ENCODE measurements around the gene USP31.
"Not testable (repeated sequence)": the region's sequence is repeated elsewhere in the genome, so short reads cannot be mapped to it uniquely, and the experiment has no call there.

Gene USP31

DNA sequence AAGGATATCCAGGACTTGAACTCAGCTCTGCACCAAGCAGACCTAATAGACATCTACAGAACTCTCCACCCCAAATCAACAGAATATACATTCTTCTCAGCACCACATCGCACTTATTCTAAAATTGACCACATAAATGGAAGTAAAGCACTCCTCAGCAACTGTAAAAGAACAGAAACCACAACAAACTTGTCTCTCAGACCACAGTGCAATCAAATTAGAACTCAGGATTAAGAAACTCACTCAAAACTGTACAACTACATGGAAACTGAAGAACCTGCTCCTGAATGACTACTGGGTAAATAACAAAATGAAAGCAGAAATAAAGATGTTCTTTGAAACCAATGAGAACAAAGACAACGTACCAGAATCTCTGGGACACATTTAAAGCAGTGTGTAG, 52.8 kb downstream of the USP31 start:
- not testable (repeated sequence) for DNase-seq (ENCODE audit: low read depth in 2 of 2)

GRCh38 chr16:23094136-23094535, 55.1 kb downstream of the USP31 start:
- not testable (repeated sequence) for DNase-seq (ENCODE audit: low read depth in 2 of 2)

DNA sequence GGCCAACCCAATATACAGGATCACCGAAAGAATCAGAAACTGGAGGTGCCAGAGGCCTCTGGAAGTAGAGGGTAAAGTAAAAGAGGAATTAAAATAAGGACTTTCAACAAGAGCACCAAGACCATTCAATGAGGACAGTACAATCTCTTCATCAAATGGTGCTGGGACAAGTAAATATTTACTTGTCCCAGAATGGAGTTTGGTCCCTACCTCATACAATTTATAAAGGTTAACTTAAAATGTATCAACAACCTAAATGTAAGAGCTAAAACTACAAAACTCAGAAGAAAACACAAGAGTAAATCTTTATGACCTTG, 56.5 kb downstream of the USP31 start:
- no peak for DNase-seq (ENCODE audit: low read depth in 2 of 2)

DNA sequence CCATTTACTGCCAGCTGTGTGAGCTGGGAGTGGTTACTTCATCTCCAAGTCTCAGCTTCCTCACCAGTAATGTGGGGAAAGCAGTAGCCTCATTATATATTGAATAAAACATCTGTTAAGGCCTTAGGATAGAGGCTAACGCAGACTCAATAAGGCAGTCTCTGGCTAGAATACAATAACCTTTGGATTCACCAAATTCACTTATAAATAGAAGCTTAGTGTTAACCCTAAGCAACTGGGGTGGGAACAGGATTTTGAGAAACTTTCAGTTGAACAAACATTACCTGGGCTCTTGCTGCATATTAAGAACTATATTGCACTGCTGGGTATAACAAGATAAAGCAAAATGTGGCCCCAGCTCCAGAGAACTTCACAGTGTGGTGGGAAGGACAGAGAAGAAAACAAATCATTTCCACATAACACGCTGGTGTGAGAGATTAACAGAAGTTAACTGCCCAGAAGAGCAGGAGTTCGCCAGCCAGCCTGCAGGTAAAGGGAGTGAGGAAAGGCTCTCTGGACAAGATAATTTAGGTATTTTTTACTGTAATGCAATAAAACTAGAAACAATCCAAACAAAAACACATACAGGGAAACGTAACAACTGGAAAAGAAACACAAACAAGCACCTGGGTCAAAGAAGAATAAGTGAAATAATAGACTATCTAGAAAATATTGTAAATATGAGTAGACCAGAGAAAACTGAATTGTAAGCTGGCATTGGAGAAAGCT, 57.0 kb downstream of the USP31 start:
- no peak for DNase-seq (ENCODE audit: low read depth in 2 of 2)

GRCh38 chr16:23089111-23089510, 60.1 kb downstream of the USP31 start:
- no peak for DNase-seq (ENCODE audit: low read depth in 2 of 2)

- no peak for DNase-seq (ENCODE audit: low read depth in 2 of 2)
Measured at GRCh38 chr16:23088018-23088417, 61.2 kb downstream of the USP31 start.

DNA sequence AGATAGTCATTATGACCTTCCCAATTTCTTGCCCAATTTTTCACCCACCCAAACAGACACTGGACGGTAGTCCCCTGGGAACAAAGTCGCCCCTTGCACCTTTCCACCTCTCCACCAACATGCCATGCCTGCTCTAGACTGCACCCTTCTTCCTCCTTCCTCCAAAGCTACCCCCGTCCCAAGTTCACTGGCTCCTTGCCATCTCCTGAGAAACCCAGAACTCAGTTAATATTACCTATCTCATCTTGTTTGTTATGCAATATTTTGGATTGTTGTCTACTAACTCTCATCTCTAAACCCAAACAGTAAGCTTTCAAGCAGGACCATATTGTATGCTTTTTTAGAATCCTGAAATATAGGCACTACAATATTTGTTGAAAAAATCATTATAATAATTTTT, 63.3 kb downstream of the USP31 start:
- no peak for DNase-seq (ENCODE audit: low read depth in 2 of 2)

DNA sequence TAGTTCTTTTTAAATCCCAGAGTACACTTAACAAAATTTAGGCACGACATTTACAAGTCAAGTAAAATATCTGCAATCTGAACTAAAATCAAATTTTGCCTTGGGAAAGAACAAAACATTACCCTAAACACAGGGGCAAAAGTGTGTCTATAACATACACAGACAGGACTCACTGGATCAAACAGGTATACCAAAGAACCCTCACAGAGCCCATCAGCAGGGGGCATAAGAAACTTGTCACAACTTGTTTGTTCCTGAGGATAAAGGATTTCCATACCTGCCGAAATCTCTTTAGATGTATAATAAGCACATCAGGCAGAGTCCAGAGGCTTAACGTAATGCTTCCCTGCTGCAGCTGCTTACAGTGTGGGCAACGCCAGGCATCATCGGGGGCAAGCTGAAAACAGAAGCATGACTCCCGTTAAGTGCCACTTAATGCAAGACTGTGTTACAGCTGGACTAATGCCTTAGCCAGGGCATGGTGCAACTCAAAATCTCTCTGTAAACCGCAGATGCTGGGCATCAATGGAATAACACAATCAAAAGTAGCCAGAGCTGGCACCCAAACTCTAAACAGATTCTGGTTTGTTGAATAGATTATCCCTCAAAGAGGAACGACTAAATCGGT, 67.0 kb downstream of the USP31 start:
- DNase-seq (ENCODE audit: low read depth in 2 of 2) = no peak

GRCh38 chr16:23081675-23082119, 67.6 kb downstream of the USP31 start:
- DNase-seq (ENCODE audit: low read depth in 2 of 2) = no peak

DNA sequence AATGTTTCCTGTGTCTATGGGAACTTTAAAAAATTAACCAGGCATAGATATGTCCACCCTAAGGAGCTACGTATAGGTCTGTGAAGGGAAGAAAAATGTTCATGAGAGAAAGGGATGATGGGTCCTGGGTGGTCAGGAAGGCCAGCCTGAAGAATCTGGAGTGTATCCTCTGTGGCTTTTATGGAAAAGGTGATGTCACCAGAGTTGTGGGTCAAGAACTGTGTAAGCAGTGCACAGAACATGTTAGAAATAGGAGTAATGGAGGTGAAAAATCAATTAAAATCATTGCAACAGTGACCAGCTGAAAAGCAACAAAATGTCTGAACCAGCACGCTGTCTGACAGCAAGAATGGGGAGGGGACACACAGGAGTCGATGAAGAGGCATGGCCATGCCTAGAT, 68.5 kb downstream of the USP31 start:
- DNase-seq (ENCODE audit: low read depth in 2 of 2) = no peak

GRCh38 chr16:23080329-23080728, 68.9 kb downstream of the USP31 start:
- DNase-seq (ENCODE audit: low read depth in 2 of 2) = no peak

- no peak for DNase-seq (ENCODE audit: low read depth in 2 of 2)
Measured at GRCh38 chr16:23079675-23080301, 69.5 kb downstream of the USP31 start.

GRCh38 chr16:23074423-23074822, 74.8 kb downstream of the USP31 start:
- DNase-seq (ENCODE audit: low read depth in 2 of 2) = no peak

GRCh38 chr16:23072769-23073549, 76.3 kb downstream of the USP31 start:
- DNase-seq (ENCODE audit: low read depth in 2 of 2) = no peak

DNA sequence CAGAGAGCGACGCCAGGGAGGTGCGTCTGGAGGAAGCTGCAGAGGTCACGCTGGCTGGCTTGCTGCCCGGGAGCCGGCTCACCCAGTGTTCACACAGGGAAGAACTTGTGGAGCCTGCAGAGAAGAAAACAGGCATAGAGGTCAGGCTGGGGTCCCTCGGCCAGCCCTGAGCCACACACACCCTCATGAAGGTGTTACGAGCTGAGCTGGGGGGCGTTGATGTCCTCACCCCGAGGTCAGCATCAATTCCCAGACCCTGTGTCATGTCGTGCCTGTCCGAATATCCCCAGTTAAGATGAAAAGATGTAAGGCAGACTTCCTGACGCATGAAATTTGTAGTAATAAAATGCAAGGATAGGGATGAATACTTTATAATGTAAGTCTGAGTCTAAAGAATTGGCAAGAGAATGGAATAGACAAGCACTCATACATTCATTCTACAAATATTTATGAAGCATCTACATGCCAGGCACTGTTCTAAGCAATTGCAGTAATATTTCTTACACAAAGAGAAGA, 77.1 kb downstream of the USP31 start:
- DNase-seq (ENCODE audit: low read depth in 2 of 2) = no peak

DNA sequence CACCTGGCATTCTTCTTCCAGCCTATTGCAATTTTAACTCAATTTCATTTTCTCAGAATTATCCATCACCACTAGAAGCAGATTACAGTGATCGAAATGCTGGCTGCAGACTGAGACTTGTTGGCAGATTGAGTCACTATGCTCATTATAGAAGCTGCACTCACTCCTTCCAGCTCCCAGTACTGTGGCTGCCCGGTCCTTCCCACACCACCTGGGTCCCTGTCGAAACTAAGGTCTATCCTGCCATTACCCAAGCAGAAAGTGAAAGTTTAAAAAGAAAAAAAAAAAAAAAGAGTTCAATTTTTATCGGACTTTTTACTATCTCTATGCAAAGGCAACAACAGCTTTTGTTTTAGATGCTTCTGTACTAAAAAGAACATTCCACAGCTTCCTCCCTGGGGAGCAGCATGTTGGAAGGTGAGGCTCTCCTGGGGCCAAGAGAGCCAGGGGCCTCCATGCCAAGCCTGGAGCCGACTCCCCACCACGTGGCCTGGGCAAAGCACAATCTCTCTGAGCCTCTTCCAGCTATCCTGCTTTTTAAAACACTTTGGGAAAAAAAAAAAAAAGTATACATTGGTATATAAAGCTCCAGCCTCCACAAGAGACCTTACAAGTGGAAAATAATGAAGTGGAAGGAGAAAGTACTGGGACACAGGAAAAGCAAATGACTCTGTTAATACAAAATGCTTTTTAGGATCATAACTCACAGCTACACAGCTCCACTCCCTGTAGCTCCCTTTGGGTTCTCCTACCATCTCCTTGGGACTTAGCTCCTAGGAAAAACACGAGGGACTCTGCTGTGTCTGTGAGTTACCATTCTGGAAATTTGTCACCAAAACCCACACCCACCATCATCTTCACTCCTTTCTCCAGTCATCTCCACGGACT, 77.8 kb downstream of the USP31 start:
- DNase-seq (ENCODE audit: low read depth in 2 of 2) = no peak

- no peak for DNase-seq (ENCODE audit: low read depth in 2 of 2)
Measured at GRCh38 chr16:23069844-23070243, 79.4 kb downstream of the USP31 start.

DNA sequence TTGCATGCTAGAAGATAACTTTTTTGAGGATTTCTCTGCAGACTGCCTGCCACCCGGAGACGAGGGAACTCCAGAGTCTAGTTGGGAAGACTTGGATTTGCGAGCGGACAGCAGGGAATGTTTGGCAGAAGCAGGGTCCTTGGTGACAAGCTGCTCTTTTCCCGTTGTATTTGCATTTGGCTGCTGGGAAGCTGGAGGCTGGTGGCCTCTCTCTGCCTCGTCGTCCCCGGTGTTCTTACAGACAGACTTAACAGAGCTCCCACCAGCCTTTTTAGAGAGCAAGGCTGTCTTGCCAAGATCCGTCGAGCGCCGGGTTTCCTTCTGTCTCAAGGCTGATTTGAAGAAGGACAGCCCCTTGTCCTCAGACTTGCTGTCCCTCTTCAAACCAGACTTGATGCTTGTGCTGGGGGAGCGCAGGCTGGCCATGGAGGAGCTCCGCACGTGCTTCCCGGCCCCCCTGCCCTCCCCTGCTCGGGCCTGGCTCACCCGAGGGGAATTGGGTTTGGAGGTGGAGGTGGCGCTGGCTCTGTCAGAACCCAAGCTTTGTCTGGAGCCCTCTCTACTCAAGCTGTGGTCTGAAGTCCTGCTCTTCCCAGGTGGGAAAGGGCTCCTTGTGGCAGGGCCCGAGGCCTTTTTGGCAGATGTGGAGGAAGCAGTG, 81.0 kb downstream of the USP31 start:
- DNase-seq (ENCODE audit: low read depth in 2 of 2) = no peak

DNA sequence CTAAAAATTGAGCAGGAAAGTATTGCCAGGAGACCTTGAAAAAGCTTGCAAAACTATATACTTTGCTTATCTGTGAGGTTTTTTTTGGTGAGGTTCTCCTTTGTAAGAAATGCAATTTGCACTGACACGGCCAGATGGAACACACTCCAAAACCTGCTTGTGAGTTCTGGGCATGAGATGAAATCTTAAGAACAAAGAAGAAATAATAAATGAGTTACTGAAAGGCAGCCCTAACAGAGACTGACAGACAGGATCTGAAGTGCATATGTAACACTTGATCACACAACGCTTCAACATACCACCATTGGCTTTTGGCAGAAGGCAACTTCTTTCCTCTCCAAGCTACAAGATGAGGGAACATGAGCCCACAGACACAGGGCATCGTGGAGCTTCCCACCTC, 82.6 kb downstream of the USP31 start:
- DNase-seq (ENCODE audit: low read depth in 2 of 2) = no peak

DNA sequence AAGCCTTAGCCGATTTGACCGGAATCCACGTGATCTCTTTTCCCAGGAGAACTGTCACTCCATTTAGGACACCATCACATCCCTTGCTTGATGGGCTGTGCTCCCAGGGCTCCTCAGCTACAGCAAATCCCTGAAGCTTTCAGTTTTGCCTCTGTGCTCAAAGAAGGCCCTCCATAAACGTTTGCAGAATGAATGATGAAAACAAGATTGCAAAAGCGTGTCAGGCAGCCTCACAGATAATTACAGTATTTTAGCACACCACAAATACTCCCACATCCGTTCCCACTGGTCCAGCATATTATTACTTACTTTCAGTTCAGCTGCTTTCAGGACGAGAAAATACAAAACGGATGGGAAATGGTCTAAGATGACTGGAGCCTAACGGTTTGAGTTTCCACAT, 84.6 kb downstream of the USP31 start:
- no peak for DNase-seq (ENCODE audit: low read depth in 2 of 2)

GRCh38 chr16:23062524-23062923, 86.7 kb downstream of the USP31 start:
- DNase-seq (ENCODE audit: low read depth in 2 of 2) = no peak
